Keratinocyte (primary cell): ENCODE data around the gene TSPAN4. TPM values are rescaled to one million over a fixed set of nuclear protein-coding genes. Genes with fewer than 3 reads are reported as not detected.

Experiments
- DNase-seq: peaks from one replicate; pipeline ENCODE4 v3.0.0-alpha.2; 2011; ENCODE audit warnings: low read depth, missing footprints, low spot score
- FAIRE-seq: peaks from 2 replicates; lab custom pipeline; 2011; peaks lifted over from hg19 to GRCh38; lab: Jason Lieb, UNC
- H2AFZ ChIP-seq: 2 replicates; pipeline ENCODE4 v1.6.0; 2012; ENCODE audit warnings: low read length, control low read depth, inconsistent platforms; ENCODE audit not compliant: control insufficient read depth
- H3K27ac ChIP-seq: 2 replicates; pipeline ENCODE4 v1.5.1; 2011; ENCODE audit warnings: low read length; ENCODE audit not compliant: control insufficient read depth, insufficient read depth
- H3K27me3 ChIP-seq: 3 replicates; pipeline ENCODE4 v1.6.0; 2011; ENCODE audit warnings: low read length; ENCODE audit not compliant: control insufficient read depth, insufficient read depth; ENCODE audit errors: extremely low read depth
- H3K36me3 ChIP-seq, 2 experiments: 2 replicates in 1 of 2; 3 replicates in 1 of 2; pipeline ENCODE4 v1.5.1; 2011; ENCODE audit warnings: low read length in 2 of 2, mild to moderate bottlenecking in 1 of 2; ENCODE audit not compliant: control insufficient read depth in 2 of 2, insufficient read depth in 2 of 2; ENCODE audit errors: extremely low read depth in 1 of 2
- H3K4me1 ChIP-seq: 3 replicates; pipeline ENCODE4 v1.5.1; 2011; ENCODE audit warnings: low read length; ENCODE audit not compliant: control insufficient read depth, insufficient read depth; ENCODE audit errors: extremely low read depth
- H3K4me2 ChIP-seq: 3 replicates; pipeline ENCODE4 v1.6.0; 2011; ENCODE audit warnings: low read depth, low read length; ENCODE audit not compliant: control insufficient read depth, insufficient read depth; ENCODE audit errors: extremely low read depth
- H3K4me3 ChIP-seq, 3 experiments: fragments of 200-600 bp in 1 of 3; sonication (generic) in 1 of 3; 2 replicates in 2 of 3; 3 replicates in 1 of 3; pipeline ENCODE4 v1.5.1; 2011 to 2016; ENCODE audit warnings: low read length in 3 of 3, mild to moderate bottlenecking in 3 of 3, control low read depth in 2 of 3, inconsistent platforms in 1 of 3, low read depth in 1 of 3, mixed read lengths in 1 of 3, mixed run types in 1 of 3, moderate library complexity in 1 of 3; ENCODE audit not compliant: control insufficient read depth in 2 of 3, insufficient read depth in 2 of 3; ENCODE audit errors: extremely low read depth in 1 of 3
- H3K79me2 ChIP-seq: 2 replicates; pipeline ENCODE4 v1.6.0; 2012; ENCODE audit warnings: low read length; ENCODE audit not compliant: control insufficient read depth, insufficient read depth
- H3K9ac ChIP-seq: 3 replicates; pipeline ENCODE4 v1.6.0; 2011; ENCODE audit warnings: low read length; ENCODE audit not compliant: control insufficient read depth, insufficient read depth; ENCODE audit errors: extremely low read depth
- H3K9me1 ChIP-seq: 3 replicates; pipeline ENCODE4 v1.6.0; 2011; ENCODE audit warnings: low read length; ENCODE audit not compliant: control insufficient read depth, insufficient read depth; ENCODE audit errors: extremely low read depth
- H3K9me3 ChIP-seq: 2 replicates; pipeline ENCODE4 v1.5.1; 2012; ENCODE audit warnings: low read depth, low read length; ENCODE audit not compliant: control insufficient read depth
- H4K20me1 ChIP-seq: 3 replicates; pipeline ENCODE4 v1.6.0; 2011; ENCODE audit warnings: low read length; ENCODE audit not compliant: control insufficient read depth, insufficient read depth; ENCODE audit errors: extremely low read depth
- EZH2 ChIP-seq: IDR thresholded peaks from one replicate; pipeline ENCODE4 v1.6.1; 2012; ENCODE audit warnings: inconsistent platforms, mild to moderate bottlenecking, low read length, moderate library complexity
- dilution Hi-C: fragments of 300-500 bp; cut with MboI; formaldehyde crosslinking; loops from one replicate; pipeline ENCODE4 v1.7.0; 2020; ENCODE audit warnings: low sequenced_read_pairs; ENCODE audit not compliant: extremely low pct_ligation_motif_present
- polyA plus RNA-seq, 5 experiments: library from polyadenylated mRNA; depleted of rRNA in 3 of 5; stranded (reverse) in 3 of 5; stranded (forward) in 1 of 5; unstranded in 1 of 5; fragments of >200 nt; gene quantifications; 1 replicate in 1 of 5; 2 replicates in 3 of 5; 3 replicates in 1 of 5; pipeline versions ENCODE4 v1.2.1 to v1.2.3, GENCODE V29; 2011 to 2012; ENCODE audit warnings: missing spikeins in 2 of 5, low read depth in 1 of 5, low replicate concordance in 1 of 5
- TF ChIP-seq, protein P1 (sequence below), 3 experiments: IDR thresholded peaks in 1 of 3; conservative IDR thresholded peaks in 1 of 3; optimal IDR thresholded peaks in 1 of 3; 2 replicates in 2 of 3; 3 replicates in 1 of 3; pipeline versions ENCODE3 to v1.5.1; 2011; ENCODE audit warnings: low read length in 3 of 3, mild to moderate bottlenecking in 3 of 3, moderate library complexity in 2 of 3, control low read depth in 1 of 3, inconsistent platforms in 1 of 3; ENCODE audit not compliant: insufficient read depth in 2 of 3; ENCODE audit errors: extremely low read depth in 1 of 3

TSPAN4 gene
- polyA plus RNA-seq, 1 donor (not counting 4 experiments of a cell fraction or from before 2014, with no cell fraction given) = 42.1 TPM

DNA sequence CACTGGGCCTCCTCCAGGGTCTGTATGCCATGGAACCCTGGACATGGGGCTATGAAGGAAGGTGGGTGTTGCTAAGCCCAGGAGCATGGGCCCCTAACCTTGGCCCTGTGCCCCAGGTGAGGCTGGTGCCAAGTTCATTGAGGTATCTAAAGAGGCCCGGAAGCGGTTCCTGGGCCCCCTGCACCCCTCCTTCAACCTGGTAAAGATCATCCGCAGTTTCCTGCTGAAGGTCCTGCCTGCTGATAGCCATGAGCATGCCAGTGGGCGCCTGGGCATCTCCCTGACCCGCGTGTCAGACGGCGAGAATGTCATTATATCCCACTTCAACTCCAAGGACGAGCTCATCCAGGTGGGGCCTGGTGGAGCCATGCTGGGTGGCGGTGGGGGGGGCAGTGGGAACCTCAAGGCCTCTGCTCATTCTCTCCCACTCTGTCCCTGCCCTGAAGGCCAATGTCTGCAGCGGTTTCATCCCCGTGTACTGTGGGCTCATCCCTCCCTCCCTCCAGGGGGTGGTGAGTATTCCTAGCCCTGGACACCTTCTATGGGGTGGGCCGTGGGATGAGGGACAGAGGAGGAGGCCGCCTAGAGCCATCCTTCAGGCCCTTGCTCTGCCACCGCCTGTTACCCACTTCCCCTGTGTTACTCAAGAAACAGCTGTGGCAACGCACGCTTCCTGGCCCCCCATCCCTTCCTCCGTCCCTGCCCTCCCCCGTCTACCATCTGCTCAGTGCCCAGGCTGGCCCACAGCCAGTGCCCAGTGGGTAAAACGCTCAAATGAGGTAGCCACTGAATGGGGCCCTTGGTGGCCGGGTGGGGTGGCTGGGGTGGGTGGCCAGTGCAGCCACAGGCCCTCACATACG, 20.9 kb upstream of the TSPAN4 start:
- dilution Hi-C loops = no loop called here
- H3K4me2 ChIP-seq = no peak overlapping the region

DNA sequence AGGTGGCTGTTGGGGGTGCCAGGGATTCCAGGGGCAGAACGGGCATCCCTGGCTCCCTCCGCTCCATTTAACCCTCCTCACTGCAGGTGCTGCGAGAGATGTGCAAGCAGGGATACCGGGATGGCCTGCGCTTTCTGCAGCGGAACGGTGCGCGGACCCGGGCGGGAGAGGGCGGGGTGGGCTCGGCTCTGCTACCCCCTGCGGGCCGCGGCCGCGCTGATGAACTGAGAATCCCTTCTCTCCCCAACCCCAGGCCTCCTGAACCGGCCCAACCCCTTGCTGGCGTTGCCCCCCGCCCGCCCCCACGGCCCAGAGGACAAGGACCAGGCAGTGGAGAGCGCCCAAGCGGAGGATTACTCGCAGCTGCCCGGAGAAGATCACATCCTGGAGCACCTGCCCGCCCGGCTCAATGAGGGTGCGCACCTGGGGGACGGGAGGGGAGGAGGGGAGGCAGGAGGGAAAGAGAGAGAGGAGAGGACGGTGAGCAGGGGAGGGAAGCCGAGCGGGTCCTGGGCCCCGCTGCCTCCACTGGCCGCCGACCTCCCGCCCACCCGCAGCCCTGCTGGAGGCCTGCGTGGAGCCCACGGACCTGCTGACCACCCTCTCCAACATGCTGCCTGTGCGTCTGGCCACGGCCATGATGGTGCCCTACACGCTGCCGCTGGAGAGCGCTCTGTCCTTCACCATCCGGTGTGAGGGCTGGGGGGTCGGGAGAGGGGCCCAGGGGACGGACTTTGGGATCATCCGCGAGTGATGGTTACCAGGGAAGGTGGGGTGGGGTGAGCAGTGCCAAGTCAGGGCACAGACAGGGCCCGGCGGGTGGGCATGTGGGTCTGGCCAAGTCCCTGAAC, 19.0 kb upstream of the TSPAN4 start:
- Histone ChIP-seq H3K4me1 (peaks cover 24% of the 10 kb centered on the region), H3K9me1 (peaks cover 7% of the 10 kb centered on the region), H3K4me3 (no peak overlapping the region), H3K27ac (no peak overlapping the region), H2AFZ (no peak overlapping the region), H3K79me2 (peaks cover 6% of the 10 kb centered on the region), H3K36me3 (peaks cover 0 to 8% of the 10 kb centered on the region in 2 experiments), H3K4me2 (no peak overlapping the region), H3K9ac (no peak overlapping the region), H4K20me1 (no peaks in the 10 kb centered on the region), H3K27me3 (peaks cover 24% of the 10 kb centered on the region), H3K9me3 (no peaks in the 10 kb centered on the region)
- dilution Hi-C loops = no loop called here
- no peak for FAIRE-seq
- DNase-seq = no peak
- TF ChIP-seq EZH2 = no peak
- TF ChIP-seq, protein P1, sequence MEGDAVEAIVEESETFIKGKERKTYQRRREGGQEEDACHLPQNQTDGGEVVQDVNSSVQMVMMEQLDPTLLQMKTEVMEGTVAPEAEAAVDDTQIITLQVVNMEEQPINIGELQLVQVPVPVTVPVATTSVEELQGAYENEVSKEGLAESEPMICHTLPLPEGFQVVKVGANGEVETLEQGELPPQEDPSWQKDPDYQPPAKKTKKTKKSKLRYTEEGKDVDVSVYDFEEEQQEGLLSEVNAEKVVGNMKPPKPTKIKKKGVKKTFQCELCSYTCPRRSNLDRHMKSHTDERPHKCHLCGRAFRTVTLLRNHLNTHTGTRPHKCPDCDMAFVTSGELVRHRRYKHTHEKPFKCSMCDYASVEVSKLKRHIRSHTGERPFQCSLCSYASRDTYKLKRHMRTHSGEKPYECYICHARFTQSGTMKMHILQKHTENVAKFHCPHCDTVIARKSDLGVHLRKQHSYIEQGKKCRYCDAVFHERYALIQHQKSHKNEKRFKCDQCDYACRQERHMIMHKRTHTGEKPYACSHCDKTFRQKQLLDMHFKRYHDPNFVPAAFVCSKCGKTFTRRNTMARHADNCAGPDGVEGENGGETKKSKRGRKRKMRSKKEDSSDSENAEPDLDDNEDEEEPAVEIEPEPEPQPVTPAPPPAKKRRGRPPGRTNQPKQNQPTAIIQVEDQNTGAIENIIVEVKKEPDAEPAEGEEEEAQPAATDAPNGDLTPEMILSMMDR (optimal IDR thresholded peaks at IDR 0.05 in 1 of 3, IDR thresholded peaks at IDR 0.05 in 1 of 3, conservative IDR thresholded peaks at IDR 0.05 in 1 of 3; ENCODE audit: extremely low read depth in 1 of 3, insufficient read depth in 2 of 3, low read length in 3 of 3) = no peak

More for the DNA sequence above, 20.9 kb upstream of the TSPAN4 start:
- TF ChIP-seq, protein P1 (optimal IDR thresholded peaks at IDR 0.05 in 1 of 3, IDR thresholded peaks at IDR 0.05 in 1 of 3, conservative IDR thresholded peaks at IDR 0.05 in 1 of 3; ENCODE audit: extremely low read depth in 1 of 3, insufficient read depth in 2 of 3, low read length in 3 of 3) = no peak
- no peak for TF ChIP-seq EZH2
- H3K36me3 ChIP-seq = peaks cover 0 to 8% of the 10 kb centered on the region in 2 experiments
- FAIRE-seq = no peak
- H3K27ac ChIP-seq = no peak overlapping the region
- no peak overlapping the region for H2AFZ ChIP-seq
- H4K20me1 ChIP-seq = no peaks in the 10 kb centered on the region
- no peak overlapping the region for H3K9ac ChIP-seq
- H3K9me3 ChIP-seq = no peaks in the 10 kb centered on the region
- peaks cover 6% of the 10 kb centered on the region for H3K27me3 ChIP-seq
- no peak for DNase-seq
- no peak overlapping the region for H3K4me3 ChIP-seq
- H3K4me1 ChIP-seq = peaks cover 25% of the 10 kb centered on the region
- H3K79me2 ChIP-seq = peaks cover 6% of the 10 kb centered on the region
- H3K9me1 ChIP-seq = peaks cover 7% of the 10 kb centered on the region
